Lower lobe of right lung (tissue), 2 donors: Measurements from ENCODE around the gene FAM107B. TPM values are rescaled to one million over a fixed set of nuclear protein-coding genes. Genes with fewer than 3 reads are reported as not detected.

Source experiments
- ATAC-seq, 2 donors: fragments of 200-7000 bp; cut with Tn5 transposase; one replicate each; pipeline ENCODE4 v1.9.1; 2020 to 2022; ENCODE audit warnings: mild to moderate bottlenecking in 2 of 2, moderate library complexity in 2 of 2
- DNase-seq: peaks from one replicate; pipeline ENCODE4 v3.0.0-alpha.2; 2020
- H3K27ac ChIP-seq: fragments of 200-600 bp; one replicate; pipeline ENCODE4 v1.8.0; 2022
- H3K27me3 ChIP-seq: fragments of 200-600 bp; one replicate; pipeline ENCODE4 v1.8.0; 2022; ENCODE audit warnings: low read depth
- H3K36me3 ChIP-seq: fragments of 200-600 bp; one replicate; pipeline ENCODE4 v1.8.0; 2022; ENCODE audit warnings: mild to moderate bottlenecking
- H3K4me1 ChIP-seq: fragments of 200-600 bp; one replicate; pipeline ENCODE4 v1.8.0; 2022
- H3K4me3 ChIP-seq: fragments of 200-600 bp; one replicate; pipeline ENCODE4 v1.8.0; 2022; ENCODE audit warnings: mild to moderate bottlenecking
- H3K9me3 ChIP-seq: fragments of 200-600 bp; one replicate; pipeline ENCODE4 v1.8.0; 2022
- intact Hi-C: fragments of 100-400 bp; cut with DNase I; formaldehyde crosslinking; loops from one replicate; pipeline ENCODE4 v1.11.0; 2022
- total RNA-seq: library from RNA; stranded (reverse); fragmentation: NEBNext Ultra II Directional; extraction: Animal tissue kit (Norgen Biotek cat#: 25700); gene quantifications from one replicate; pipeline ENCODE4 v1.2.1, GENCODE V29; 2021
- TF ChIP-seq, protein P1 (sequence below): fragments of 200-600 bp; IDR thresholded peaks from one replicate; pipeline ENCODE4 v1.8.0; 2022; ENCODE audit warnings: antibody characterized with exemption, mild to moderate bottlenecking
- donor health status: DM: no; HTN: yes; CAD: no; lungs with severe emphysema.

FAM107B gene
- total RNA-seq, 1 donor from 2014 or later, result 75.4 TPM

DNA sequence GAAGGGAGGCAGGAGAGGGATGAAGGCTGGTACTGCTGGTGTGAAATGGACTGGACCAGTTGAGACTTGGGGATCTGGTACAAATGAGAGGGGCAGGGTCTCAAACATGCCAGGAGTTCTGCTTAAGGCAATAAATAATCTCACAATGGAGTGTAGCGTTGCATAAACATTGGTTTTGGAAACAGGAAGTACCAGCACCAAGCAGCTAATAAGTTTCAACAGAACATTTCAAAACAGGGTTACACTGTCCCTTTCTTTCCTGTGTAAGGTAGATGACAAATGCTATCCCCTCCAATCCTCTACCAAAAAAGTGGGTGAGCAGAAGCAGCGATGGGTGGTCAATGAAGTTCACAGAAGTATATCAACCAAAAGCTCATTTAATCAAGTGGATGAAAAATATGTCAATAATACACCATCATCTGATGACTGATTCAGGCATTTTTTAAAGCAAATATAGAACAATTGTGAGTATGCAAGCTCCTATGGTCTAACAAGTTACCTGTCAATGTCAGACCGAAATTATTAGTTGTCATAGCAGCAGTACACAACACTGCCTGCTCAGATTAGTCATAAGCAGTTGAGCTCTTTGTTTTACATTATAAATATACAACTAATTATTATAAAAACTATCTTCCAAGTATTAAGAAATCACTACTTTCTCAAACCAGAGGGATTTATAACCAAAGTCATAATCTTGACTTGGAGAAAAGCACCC lies 220.0 kb downstream of the FAM107B start:
- intact Hi-C loops, result no loop called here
- ATAC-seq, result peak; percentile 37 to 53
- Histone ChIP-seq H3K36me3 (no peaks in the 10 kb centered on the region), H3K9me3 (no peaks in the 10 kb centered on the region), H3K27me3 (no peaks in the 10 kb centered on the region), H3K4me1 (peaks cover 77% of the 10 kb centered on the region), H3K4me3 (no peak overlapping the region), H3K27ac (peak overlapping the region; percentile 61)
- DNase-seq, result no peak
- TF ChIP-seq, protein P1, sequence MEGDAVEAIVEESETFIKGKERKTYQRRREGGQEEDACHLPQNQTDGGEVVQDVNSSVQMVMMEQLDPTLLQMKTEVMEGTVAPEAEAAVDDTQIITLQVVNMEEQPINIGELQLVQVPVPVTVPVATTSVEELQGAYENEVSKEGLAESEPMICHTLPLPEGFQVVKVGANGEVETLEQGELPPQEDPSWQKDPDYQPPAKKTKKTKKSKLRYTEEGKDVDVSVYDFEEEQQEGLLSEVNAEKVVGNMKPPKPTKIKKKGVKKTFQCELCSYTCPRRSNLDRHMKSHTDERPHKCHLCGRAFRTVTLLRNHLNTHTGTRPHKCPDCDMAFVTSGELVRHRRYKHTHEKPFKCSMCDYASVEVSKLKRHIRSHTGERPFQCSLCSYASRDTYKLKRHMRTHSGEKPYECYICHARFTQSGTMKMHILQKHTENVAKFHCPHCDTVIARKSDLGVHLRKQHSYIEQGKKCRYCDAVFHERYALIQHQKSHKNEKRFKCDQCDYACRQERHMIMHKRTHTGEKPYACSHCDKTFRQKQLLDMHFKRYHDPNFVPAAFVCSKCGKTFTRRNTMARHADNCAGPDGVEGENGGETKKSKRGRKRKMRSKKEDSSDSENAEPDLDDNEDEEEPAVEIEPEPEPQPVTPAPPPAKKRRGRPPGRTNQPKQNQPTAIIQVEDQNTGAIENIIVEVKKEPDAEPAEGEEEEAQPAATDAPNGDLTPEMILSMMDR, result no peak

DNA sequence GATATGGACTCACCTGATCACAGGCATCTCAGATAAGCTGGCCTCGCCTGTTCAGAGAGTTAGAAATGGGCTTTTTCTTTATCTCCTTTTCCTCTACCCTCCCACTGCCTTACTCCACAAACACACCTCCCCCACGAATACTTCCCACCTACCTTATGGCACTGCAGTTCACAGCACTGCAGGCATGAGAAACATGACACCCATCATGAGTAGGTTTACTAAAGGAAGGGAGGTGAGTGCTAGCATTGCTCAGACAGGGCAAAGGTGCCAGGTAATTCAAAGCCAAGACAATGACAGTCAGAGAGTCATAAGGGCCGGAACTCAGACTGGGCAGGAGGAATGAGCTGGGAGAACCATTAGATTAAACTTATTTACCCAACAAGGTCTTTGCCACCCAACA lies 220.6 kb downstream of the FAM107B start:
- Histone ChIP-seq H3K27ac (peak overlapping the region; percentile 61), H3K4me3 (no peak overlapping the region)
- peak; percentile 12 to 45 for ATAC-seq

DNA sequence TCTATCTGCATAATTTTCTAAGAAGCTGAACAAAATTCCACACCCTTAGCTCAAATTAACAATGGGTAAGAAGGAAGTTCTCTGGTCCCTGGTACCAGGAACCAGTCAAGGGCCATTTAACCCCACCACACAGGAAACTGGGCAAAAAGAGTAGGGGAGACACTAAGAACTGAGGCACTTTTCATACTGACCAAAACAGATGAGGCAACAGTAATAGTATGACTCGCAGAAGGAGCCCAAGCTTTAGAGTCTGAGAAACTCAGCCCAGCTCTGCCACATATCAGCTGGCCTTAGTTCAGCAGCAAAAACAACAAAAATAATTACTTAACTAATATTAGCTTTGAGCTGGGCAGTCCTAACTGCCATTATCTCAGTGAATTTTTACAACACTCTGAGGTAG lies 221.2 kb downstream of the FAM107B start:
- no peak for ATAC-seq
- peaks cover 72% of the 10 kb centered on the region for H3K4me1 ChIP-seq
- H3K4me3 ChIP-seq, result no peak overlapping the region

More for the DNA sequence above, 220.6 kb downstream of the FAM107B start:
- Histone ChIP-seq H3K9me3 (no peaks in the 10 kb centered on the region), H3K27me3 (no peaks in the 10 kb centered on the region), H3K36me3 (no peaks in the 10 kb centered on the region), H3K4me1 (peaks cover 75% of the 10 kb centered on the region)
- TF ChIP-seq, protein P1, result no peak
- DNase-seq, result no peak
- intact Hi-C loops, result no loop called here

DNA sequence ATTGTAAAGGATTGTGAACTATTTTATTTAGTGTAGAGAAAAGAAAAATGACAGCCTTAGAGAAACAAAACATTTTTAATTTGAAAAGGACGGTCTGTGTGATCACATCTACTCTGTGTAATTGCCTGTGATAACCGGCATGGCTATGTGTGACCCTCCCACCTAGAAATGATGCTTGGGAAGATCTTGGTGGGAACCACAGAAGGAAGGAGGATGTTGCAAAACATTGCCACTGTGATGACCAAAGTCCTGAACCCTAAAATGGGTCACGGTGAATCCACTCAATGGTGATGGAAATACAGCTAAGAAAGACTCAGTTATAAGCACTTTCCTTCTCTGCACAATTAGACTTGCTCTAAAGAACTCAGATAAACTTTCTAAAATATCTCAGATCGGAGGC lies 222.7 kb downstream of the FAM107B start:
- intact Hi-C loops, result no loop called here
- ATAC-seq (no peak), DNase-seq (no peak)
- Histone ChIP-seq H3K36me3 (no peaks in the 10 kb centered on the region), H3K27me3 (no peaks in the 10 kb centered on the region), H3K9me3 (no peaks in the 10 kb centered on the region), H3K27ac (no peak overlapping the region), H3K4me1 (peaks cover 70% of the 10 kb centered on the region), H3K4me3 (no peak overlapping the region)
- TF ChIP-seq, protein P1, result no peak

More for the DNA sequence above, 221.2 kb downstream of the FAM107B start:
- Histone ChIP-seq H3K9me3 (no peaks in the 10 kb centered on the region), H3K36me3 (no peaks in the 10 kb centered on the region), H3K27me3 (no peaks in the 10 kb centered on the region), H3K27ac (peak overlapping the region; percentile 61)
- TF ChIP-seq, protein P1, result no peak
- no peak for DNase-seq
- intact Hi-C loops, result no loop called here

DNA sequence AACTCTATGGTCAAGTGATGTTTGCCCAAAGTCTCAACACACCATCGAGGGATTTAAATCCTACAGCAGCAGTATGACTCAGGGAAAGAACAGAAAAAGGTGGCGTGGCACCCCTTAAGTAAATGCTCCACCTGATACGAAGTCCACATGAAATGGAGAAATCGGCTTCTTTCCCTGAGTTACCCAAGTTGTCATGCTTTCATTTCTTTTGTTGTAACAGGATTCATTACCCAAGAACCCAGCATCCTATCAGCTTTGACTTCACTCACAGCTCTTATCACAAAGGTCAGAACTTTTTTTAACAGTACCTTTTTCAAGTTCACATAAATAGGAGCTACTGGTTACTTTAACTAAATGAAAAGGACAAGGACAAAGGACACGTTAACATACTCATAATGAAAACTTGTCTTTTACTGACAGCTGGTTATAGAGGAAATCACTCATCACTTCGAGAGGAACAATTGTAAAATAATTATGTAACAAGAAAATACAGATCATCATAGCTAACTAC lies 224.2 kb downstream of the FAM107B start:
- TF ChIP-seq, protein P1, result no peak
- Histone ChIP-seq H3K9me3 (no peaks in the 10 kb centered on the region), H3K4me1 (peaks cover 66% of the 10 kb centered on the region), H3K4me3 (no peak overlapping the region), H3K27me3 (no peaks in the 10 kb centered on the region), H3K27ac (no peak overlapping the region), H3K36me3 (no peaks in the 10 kb centered on the region)
- DNase-seq, result no peak
- intact Hi-C loops, result no loop called here
- ATAC-seq, result peak; percentile 46 to 71
